HFF-Myc (cell line): Measurements from ENCODE around the gene SAC3D1.

Source experiments
- DNase-seq: peaks from one replicate; pipeline ENCODE4 v3.0.0-alpha.2; 2011; ENCODE audit warnings: low read depth; ENCODE audit errors: extremely low read depth
- H3K4me3 ChIP-seq: replicated peaks from 2 replicates; pipeline ENCODE4 v1.5.1; 2011; ENCODE audit warnings: low read depth, mild to moderate bottlenecking, control low read depth, low read length
- CTCF ChIP-seq: IDR thresholded peaks from 2 replicates; pipeline ENCODE4 v1.5.1; 2012; ENCODE audit warnings: mild to moderate bottlenecking, low read depth, low read length, control low read depth; ENCODE audit errors: missing control alignments

The SAC3D1 gene

DNA sequence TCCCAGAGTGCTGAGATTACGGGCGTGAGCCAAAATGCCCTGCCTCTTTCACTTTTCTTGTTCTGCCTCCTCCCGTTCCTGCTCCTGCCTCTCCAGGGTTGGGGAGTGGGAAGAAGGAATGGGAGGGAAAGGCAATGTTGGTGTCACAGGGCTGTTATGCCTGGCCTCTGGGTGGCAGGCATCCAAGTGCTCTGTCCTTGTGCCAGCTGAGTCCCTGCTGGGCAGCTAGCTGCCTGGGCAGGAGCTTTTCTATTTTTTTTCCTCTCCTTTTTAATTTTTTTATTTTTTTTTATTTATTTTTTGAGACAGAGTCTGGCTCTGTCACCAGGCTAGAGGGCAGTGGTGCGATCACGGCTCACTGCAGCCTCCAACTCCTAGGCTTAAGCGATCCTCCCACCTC lies 4.1 kb upstream of the SAC3D1 start:
- no peak overlapping the region for H3K4me3 ChIP-seq
- no peak for TF ChIP-seq CTCF
- DNase-seq: no peak

DNA sequence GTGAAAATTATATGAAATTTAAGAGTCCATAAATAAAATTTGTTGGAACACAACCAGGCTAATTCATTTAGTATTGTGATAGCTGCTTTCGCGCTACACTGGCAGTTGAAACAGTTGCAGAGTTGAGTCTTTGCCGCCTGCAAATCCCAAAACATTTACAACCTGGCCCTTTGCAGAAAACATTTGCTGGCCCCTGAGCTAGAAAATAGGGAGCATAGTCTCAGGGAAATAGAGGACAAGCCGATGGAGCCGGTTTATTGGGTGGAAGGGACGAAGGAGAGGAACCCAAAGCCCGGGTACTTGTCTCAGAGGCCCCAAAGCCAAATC lies 527 bp upstream of the SAC3D1 start:
- no peak for DNase-seq
- no peak for TF ChIP-seq CTCF
- H3K4me3 ChIP-seq: peak overlapping the region; percentile 69

DNA sequence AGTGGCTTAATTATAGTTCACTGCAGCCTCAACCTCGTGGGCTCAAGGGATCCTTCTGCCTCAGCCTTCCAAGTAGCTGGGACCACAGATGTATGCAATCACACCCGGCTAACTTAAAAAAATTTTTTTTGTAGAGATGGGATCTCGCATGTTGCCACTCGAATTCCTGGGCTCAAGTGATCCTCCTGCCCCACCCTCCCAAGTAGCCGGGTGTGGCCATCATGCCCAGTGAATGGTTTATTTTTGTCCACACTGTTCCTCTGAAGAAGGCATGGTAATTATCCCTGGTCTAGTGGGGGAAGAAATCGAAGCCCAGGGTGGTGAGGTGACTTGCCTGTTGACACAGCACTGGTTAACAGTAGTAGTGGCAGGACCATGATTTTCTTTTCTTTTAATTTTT lies 1.9 kb downstream of the SAC3D1 start:
- TF ChIP-seq CTCF: no peak
- H3K4me3 ChIP-seq: peak overlapping the region; percentile 69
- DNase-seq: no peak

DNA sequence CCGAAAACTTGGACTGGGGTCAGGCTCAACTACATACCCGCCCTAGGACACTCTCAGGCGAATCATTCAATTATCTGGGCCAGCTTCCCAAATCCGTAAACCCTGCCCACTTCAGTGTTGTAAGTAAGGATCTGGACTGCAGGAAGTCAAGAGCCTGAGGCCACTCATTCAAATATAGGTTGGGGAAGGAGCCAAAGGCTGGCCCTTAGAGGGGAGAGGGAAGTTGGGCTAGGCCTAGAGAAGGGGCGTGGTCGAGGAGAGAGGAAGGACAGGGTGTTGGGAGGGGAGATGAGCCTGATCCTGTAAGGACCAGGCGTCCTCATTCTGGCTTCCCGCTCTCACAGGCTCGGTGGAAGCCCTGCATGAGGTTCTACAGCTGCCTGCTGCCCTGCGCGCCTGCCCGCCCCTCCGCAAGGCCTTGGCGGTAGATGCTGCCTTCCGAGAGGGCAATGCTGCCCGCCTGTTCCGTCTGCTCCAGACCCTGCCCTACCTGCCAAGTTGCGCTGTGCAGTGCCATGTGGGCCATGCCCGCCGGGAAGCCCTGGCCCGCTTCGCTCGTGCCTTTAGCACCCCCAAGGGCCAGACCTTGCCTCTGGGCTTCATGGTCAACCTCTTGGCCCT lies 3.0 kb downstream of the SAC3D1 start:
- no peak for TF ChIP-seq CTCF
- no peak overlapping the region for H3K4me3 ChIP-seq
- DNase-seq: no peak

GRCh38 chr11:65045061-65045460 lies 4.1 kb downstream of the SAC3D1 start:
- DNase-seq: no peak
- H3K4me3 ChIP-seq: no peak overlapping the region
- TF ChIP-seq CTCF: no peak

GRCh38 chr11:65045728-65046127 lies 4.7 kb downstream of the SAC3D1 start:
- DNase-seq: no peak
- H3K4me3 ChIP-seq: no peak overlapping the region
- TF ChIP-seq CTCF: no peak
